ENCODE data around the gene RRAS2. TPM values are rescaled to one million over a fixed set of nuclear protein-coding genes. Genes with fewer than 3 reads are reported as not detected.

RRAS2 gene
- total RNA-seq, 1 donor from 2014 or later, result 52.0 TPM

DNA sequence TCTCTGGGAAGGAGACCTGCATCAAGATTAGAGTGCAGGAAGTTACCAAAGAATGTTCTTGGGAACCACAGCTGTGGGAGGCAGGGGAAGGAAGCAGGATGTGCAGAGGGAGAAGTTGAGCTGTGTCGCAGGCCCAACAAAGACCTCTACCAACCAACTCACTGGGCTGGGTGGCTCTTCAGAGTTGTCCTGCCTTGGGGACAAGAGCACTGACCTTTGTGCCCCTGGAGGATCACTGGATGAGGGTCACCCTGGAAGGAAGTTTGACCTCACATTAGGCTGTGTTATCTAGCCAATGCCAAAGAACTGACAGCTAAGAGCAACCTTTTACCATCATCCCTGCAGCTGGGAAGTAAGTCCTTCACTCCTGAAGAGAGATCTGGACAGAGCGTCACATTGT is 130.6 kb downstream of the RRAS2 start:
- DNase-seq (ENCODE audit: low spot score), result no peak

Other genes starting within 250 kb of the RRAS2 start
- 172 TPM for gene COPB1, start 140.6 kb upstream of the RRAS2 start, total RNA-seq (ENCODE audit: insufficient read depth, low replicate concordance)
- 118 TPM for gene PSMA1, start 161.2 kb upstream of the RRAS2 start, total RNA-seq (ENCODE audit: insufficient read depth, low replicate concordance)

Data from umbilical cord (tissue), 2 donors.